HEK293T (cell line): ENCODE measurements around the gene SLC25A42.
"Not testable (repeated sequence)": the region's sequence is repeated elsewhere in the genome, so short reads cannot be mapped to it uniquely, and the experiment has no call there.

Source experiments
- ARNT ChIP-seq: fragments of 450-650 bp; IDR thresholded peaks from 2 replicates; pipeline ENCODE4 v1.6.1; 2017; ENCODE audit warnings: mild to moderate bottlenecking
- BHLHE40 ChIP-seq: fragments of 450-650 bp; IDR thresholded peaks from 2 replicates; pipeline ENCODE4 v1.6.1; 2016; ENCODE audit warnings: mild to moderate bottlenecking, moderate library complexity, borderline replicate concordance
- NFRKB ChIP-seq: fragments of 450-650 bp; IDR thresholded peaks from 2 replicates; pipeline ENCODE4 v1.6.1; 2016; ENCODE audit warnings: mild to moderate bottlenecking, moderate library complexity
- SP1 ChIP-seq: fragments of 450-650 bp; IDR thresholded peaks from 2 replicates; pipeline ENCODE4 v1.6.1; 2017
- TF ChIP-seq, protein P1 (sequence below): fragments of 450-650 bp; IDR thresholded peaks from 2 replicates; pipeline ENCODE4 v1.6.1; 2016

- TF ChIP-seq ARNT, NFRKB, BHLHE40, SP1: not testable (repeated sequence)
- TF ChIP-seq, protein P1, sequence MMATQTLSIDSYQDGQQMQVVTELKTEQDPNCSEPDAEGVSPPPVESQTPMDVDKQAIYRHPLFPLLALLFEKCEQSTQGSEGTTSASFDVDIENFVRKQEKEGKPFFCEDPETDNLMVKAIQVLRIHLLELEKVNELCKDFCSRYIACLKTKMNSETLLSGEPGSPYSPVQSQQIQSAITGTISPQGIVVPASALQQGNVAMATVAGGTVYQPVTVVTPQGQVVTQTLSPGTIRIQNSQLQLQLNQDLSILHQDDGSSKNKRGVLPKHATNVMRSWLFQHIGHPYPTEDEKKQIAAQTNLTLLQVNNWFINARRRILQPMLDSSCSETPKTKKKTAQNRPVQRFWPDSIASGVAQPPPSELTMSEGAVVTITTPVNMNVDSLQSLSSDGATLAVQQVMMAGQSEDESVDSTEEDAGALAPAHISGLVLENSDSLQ = not testable (repeated sequence)
Measured at GRCh38 chr19:19023376-19023775, 40.4 kb upstream of the SLC25A42 start.
